ENCODE measurements around the gene GLTPD2.

The GLTPD2 gene

DNA sequence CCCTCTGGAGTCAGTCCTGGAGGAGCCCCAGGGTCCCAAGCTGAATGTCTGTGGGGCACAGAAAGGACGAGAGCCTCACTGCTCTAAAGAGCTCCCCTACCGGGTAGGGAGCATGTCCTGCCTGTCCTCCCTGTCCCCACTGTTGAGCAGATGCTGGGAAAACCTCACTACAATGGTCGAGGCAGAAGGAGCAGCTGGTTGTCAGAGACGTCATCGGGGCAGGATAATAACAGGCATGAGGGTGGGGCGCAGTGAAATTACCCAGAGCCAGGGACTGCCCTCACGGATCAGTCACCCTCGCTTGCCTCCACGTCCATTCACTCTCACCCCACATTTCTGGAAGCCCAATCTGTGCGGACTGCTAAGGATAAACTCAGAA lies 16.5 kb upstream of the GLTPD2 start:
- TF ChIP-seq, protein P1, sequence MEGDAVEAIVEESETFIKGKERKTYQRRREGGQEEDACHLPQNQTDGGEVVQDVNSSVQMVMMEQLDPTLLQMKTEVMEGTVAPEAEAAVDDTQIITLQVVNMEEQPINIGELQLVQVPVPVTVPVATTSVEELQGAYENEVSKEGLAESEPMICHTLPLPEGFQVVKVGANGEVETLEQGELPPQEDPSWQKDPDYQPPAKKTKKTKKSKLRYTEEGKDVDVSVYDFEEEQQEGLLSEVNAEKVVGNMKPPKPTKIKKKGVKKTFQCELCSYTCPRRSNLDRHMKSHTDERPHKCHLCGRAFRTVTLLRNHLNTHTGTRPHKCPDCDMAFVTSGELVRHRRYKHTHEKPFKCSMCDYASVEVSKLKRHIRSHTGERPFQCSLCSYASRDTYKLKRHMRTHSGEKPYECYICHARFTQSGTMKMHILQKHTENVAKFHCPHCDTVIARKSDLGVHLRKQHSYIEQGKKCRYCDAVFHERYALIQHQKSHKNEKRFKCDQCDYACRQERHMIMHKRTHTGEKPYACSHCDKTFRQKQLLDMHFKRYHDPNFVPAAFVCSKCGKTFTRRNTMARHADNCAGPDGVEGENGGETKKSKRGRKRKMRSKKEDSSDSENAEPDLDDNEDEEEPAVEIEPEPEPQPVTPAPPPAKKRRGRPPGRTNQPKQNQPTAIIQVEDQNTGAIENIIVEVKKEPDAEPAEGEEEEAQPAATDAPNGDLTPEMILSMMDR (IDR thresholded peaks at IDR 0.05; ENCODE audit: low read depth, low read length): no peak
- no peaks in the 10 kb centered on the region for H3K9me3 ChIP-seq (ENCODE audit: severe bottlenecking)

DNA sequence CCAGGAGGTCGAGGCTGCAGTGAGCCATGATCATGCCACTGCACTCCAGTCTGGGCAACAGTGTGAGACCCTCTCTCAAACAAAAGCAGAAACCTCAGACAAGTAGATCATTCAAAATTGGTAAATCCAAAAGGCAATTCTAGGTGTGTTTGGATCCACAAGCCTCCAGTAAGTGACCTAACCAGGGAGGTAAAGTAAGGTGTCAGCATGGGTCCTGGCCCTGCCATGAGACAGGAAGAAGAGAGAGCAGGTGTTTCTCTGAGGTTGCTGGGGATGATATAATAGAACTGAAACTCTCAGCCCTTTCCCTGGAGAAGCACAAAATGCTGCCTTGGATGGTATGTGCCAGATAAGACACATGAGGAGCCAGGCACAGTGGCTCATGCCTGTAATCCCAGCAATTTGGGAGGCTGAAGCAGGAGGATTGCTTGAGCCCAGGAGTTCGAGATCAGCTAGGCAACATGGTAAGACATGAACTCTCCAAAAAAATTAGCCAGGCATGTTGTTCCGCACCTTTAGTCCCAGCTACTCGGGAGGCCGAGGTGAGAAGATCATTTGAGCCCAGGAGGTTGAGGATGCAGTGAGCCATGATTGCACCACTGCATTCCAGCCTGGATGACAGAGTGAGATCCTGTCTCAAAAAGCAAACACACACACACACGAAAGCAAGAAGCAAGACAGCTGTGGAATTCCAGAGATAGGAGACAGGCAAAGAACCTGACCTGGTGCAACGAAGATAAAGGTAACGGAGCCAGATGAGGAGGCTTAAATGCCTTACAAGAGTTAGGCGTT lies 10.6 kb upstream of the GLTPD2 start:
- Histone ChIP-seq H3K27me3 (ENCODE audit: insufficient read depth, low read depth, severe bottlenecking) (no peaks in the 10 kb centered on the region), H3K27ac (no peak overlapping the region), H3K36me3 (no peaks in the 10 kb centered on the region), H3K4me3 (ENCODE audit: low read depth, low read length) (no peak overlapping the region), H3K9me3 (ENCODE audit: severe bottlenecking) (no peaks in the 10 kb centered on the region)
- no peak for DNase-seq
- TF ChIP-seq, protein P1 (IDR thresholded peaks at IDR 0.05; ENCODE audit: low read depth, low read length): no peak

More for the DNA sequence above, 16.5 kb upstream of the GLTPD2 start:
- Histone ChIP-seq H3K27me3 (ENCODE audit: insufficient read depth, low read depth, severe bottlenecking) (no peaks in the 10 kb centered on the region), H3K4me3 (ENCODE audit: low read depth, low read length) (no peak overlapping the region), H3K36me3 (no peaks in the 10 kb centered on the region), H3K27ac (no peak overlapping the region)
- DNase-seq: no peak

DNA sequence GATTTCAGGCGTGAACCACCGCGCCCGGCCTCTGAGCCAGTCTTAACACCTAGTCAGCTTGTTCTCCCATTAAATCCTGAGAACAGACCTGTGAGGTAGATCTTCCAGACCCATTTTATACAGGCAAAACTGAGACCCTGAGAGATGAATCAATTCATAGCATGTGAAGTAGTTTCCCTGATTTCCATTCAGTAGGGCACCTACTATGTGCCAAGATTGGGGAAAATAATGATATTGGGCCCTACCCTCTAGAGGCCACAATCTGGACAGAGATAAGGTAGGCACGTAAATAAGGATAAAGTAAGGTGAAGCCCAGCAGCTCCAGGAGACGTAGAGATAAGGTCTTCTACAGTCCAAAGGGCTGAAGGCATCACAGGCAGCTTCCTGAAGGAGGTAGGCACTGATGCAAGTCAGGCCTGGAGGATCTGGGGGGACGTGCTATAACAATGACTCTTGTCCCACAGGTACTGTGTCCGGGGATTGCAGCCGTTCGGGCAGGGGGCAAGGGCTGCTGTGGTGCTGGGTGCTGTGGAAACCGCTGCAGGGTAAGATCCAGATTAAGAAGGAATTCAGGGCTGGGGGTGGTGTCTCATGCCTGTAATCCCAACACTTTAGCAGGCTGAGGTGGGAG lies 8.3 kb upstream of the GLTPD2 start:
- H3K36me3 ChIP-seq: no peaks in the 10 kb centered on the region
- no peaks in the 10 kb centered on the region for H3K27me3 ChIP-seq (ENCODE audit: insufficient read depth, low read depth, severe bottlenecking)
- H3K9me3 ChIP-seq (ENCODE audit: severe bottlenecking): no peaks in the 10 kb centered on the region
- no peak for DNase-seq
- no peak overlapping the region for H3K27ac ChIP-seq
- TF ChIP-seq, protein P1 (IDR thresholded peaks at IDR 0.05; ENCODE audit: low read depth, low read length): no peak
- H3K4me3 ChIP-seq (ENCODE audit: low read depth, low read length): no peak overlapping the region

DNA sequence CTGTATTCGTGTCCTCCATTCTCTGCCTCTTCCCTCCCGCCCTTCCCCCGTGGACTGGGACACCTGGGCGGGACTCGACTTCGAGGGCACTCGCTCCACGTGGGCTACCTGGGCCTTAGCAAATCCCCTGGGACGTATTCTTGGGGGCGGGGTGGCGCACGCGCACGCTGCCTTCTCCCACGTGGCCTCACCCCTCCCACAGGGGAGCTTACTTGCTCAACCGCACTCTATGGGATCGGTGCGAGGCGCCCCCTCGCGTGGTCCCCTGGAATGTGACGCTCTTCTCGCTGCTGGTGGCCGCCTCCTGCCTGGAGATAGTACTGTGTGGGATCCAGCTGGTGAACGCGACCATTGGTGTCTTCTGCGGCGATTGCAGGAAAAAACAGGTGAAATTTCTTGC lies 6.1 kb upstream of the GLTPD2 start:
- Histone ChIP-seq H3K4me3 (ENCODE audit: low read depth, low read length) (no peak overlapping the region), H3K27me3 (ENCODE audit: insufficient read depth, low read depth, severe bottlenecking) (no peaks in the 10 kb centered on the region), H3K9me3 (ENCODE audit: severe bottlenecking) (no peaks in the 10 kb centered on the region), H3K27ac (no peak overlapping the region), H3K36me3 (no peaks in the 10 kb centered on the region)
- no peak for DNase-seq
- TF ChIP-seq, protein P1 (IDR thresholded peaks at IDR 0.05; ENCODE audit: low read depth, low read length): no peak

DNA sequence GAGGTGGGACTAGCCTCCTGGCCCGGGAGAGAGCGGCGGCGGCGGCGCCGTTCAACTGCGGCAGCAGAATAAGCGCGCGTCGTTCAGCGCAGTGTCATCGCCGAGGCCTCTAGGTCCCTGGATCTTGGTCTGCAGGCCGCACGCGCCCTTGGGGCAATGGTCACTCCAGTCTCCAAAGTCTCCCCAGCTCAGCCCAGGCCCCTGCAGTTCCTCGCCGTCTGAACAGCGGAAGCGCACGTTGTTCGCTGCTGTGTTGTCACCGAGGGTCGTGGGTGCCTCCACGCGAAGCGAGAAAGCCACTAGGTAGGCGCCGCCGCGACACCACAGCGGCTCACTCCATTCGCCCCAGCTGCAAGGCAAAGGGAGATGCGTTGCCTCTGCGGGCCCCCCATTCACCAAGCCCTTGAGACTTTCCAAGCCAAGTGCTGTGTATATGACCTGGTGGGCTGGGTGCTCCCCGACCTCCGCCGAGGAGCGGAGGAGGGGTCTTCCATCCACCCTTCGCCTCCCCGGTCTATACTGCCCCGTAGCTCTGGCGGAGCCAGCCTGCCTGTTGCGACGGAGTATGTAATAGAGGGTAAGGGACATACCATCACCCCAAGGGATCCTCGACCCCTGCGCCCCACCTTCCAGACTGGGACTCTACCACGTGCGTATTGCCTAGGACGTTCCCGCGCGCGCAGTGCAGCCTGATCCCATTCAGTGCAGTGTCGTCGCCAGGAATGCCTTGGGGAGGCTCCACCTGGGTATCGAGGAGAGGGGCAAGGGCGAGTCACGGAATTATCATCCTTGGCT lies 3.3 kb upstream of the GLTPD2 start:
- DNase-seq: no peak
- H3K9me3 ChIP-seq (ENCODE audit: severe bottlenecking): no peaks in the 10 kb centered on the region
- peak overlapping the region; percentile 30 for H3K4me3 ChIP-seq (ENCODE audit: low read depth, low read length)
- TF ChIP-seq, protein P1 (IDR thresholded peaks at IDR 0.05; ENCODE audit: low read depth, low read length): no peak
- no peaks in the 10 kb centered on the region for H3K36me3 ChIP-seq
- H3K27me3 ChIP-seq (ENCODE audit: insufficient read depth, low read depth, severe bottlenecking): no peaks in the 10 kb centered on the region
- peak overlapping the region; percentile 63 for H3K27ac ChIP-seq

Measured in WERI-Rb-1 (cell line).